NOMO-1 (cell line): ENCODE results near the gene SDHB.

Source experiments
- DNase-seq, 2 experiments: peaks; one replicate each; lab custom pipeline; 2025; ENCODE audit not compliant: unreplicated experiment in 2 of 2; lab: John Stamatoyannopoulos, UW

Gene SDHB

DNA sequence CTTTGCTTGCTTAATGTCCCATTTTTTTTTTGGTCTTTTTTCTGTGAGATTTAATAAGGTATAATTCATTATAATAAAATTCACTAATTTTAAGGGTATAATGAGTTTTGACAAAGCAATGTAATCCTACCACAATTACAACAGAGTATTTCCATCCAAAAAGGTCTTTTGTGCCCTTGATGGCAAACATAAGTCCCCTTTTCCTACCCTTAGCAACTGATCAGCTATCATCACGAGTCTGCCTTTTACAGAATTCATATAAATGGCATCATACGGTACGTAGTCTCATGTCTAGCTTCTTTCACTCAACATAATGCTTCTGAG, 7.5 kb downstream of the SDHB start:
- no peak for DNase-seq

DNA sequence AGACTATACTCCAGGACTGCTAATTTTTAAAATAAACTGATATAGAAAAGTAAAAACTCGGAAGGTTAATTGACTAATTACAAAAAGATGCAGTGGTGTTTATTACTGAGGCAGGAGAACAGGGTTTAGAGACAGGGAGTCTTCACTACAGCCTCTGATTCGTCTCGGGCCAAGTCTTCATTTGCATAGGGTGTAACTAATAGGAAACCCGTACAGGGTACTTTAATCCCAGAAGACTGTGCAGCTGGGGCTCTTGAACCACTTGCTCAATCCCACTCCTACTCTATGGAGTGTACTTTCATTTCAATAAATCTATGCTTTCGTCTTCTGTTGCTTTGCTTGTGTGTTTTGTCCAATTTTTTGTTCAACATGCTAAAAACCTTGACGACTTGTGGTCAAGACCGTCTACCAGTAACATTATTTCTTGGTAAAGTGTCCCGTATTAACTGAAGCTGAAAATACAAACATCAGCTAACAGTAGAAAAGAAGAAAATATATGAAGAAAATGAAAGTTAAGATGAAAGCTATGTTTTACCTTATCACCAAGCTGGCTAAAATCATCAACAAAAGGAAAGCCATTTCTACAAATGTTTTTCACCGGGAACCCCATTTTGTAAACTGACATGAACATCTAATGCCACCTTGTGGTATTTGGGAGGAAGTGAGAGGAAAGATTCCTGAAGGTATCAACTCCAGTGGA, 8.0 kb downstream of the SDHB start:
- DNase-seq, result peak in 1 of 2 experiments; percentile 48

DNA sequence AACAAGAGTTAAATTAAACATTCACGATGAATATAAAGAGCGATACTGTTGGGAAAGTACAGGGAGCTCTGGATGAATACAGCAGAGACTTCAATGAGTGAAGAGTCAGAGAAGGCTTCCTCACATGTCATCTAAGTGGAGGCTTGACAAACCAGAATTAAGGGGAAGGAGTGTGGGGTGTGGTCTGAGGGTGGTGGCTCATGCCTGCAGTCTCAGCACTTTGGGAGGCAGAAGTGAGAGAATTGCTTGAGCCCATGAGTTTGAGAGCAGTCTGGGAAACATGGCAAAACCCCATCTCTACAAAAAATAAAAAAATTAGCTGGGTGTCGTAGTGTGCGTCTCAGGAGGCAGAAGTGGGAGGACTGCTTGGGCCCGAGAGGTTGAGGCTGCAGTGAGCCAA, 8.7 kb downstream of the SDHB start:
- DNase-seq, result no peak

GRCh38 chr1:17043676-17044075, 10.2 kb downstream of the SDHB start:
- no peak for DNase-seq

DNA sequence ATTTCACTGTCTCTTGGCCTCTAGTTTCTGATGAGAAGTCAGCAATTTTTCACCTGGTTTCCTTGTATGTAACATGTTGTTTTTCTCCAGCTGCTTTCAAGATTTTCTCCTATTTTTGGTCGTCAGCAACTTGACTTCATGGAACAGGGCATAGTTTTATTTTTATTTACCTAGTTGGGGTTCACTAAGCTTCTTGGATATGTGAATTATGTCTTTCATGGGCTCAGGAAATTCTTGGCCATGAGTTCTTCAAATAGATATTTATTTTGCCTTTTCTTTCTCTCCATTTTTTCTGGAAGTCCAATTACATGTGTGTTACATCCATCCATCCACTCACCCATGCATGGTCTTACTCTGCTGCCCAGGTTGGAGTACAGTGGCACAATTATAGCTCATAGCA, 13.7 kb downstream of the SDHB start:
- no peak for DNase-seq

DNA sequence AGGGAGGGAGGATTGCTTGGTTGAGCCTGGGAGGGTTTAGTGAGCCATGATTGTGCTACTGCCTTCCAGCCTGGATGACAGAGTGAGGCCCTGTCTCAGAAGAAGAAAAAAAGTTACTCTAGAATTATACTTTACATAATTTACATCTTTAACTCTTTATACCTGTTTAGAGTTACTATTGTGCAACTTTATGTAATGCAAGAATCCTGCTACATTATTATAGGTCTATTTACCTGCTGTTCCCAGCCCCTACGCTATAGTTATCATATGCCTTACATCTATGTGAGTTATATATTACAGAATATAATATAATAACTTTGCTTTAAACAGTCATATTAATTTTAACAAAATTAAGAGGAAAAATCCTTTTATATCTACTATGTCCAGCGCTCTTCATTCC, 14.3 kb downstream of the SDHB start:
- DNase-seq, result no peak

- no peak for DNase-seq
Observed at GRCh38 chr1:17033481-17033880, 20.4 kb downstream of the SDHB start.

- no peak for DNase-seq
Observed at GRCh38 chr1:17032741-17033140, 21.1 kb downstream of the SDHB start.

DNA sequence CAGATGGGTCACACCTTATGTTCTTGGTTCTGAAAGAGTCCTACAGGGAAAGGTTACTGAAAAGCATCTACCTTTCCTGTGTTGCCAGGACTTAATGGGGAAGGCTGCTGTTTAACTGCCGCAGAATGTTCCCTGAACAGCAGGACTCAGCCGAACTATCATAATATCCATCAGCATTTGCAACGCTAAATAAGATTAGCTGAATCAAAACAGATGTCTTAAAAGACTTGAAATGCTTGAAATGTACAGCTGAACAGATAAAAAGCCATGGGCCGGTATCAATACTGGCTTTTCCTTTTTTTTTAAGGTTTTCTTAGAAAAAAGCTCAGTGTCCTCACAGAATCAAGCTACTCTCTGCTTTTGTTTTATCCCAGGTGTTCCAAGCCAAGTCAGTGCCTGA, 22.4 kb downstream of the SDHB start:
- DNase-seq, result no peak

- no peak for DNase-seq
Observed at GRCh38 chr1:17030206-17030605, 23.6 kb downstream of the SDHB start.

- no peak for DNase-seq
Observed at GRCh38 chr1:17028662-17029188, 25.1 kb downstream of the SDHB start.

DNA sequence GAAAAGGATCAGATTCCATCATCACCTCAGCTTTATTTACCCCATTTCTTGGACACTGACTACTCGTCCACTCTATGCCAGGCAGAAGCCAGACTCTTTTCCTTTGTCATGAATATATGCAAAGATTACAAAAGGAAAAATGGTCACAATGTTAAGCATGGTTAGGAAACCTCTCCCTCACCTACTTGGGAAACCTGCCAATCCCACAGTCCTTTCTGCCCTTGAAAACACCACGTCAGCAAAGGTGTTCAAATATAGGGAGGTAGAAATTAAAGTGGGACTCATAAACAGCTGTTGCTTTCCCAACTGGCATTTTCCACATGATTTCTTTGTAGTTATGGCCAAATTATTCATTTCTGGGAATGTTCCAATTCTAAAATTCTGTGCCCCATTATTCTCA, 25.9 kb downstream of the SDHB start:
- no peak for DNase-seq

DNA sequence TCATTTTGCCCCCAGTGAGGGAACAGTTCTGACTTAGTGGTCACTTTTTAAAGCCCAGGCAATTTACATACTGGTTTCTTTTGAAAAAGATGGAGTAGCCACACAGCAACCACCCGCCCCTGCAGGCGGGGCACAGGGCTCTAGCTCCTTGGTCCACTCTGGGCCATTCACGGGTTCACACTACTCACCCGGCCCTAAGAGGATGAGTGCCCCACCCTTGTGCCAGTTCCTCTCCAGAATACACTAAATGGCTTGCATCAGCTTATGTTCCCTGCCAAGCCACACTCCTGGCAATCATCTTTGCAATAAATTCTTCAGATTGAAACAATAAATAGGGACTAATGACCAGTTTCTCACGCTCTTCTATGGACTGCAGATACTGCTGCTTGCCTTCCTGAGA, 26.4 kb downstream of the SDHB start:
- DNase-seq, result no peak

DNA sequence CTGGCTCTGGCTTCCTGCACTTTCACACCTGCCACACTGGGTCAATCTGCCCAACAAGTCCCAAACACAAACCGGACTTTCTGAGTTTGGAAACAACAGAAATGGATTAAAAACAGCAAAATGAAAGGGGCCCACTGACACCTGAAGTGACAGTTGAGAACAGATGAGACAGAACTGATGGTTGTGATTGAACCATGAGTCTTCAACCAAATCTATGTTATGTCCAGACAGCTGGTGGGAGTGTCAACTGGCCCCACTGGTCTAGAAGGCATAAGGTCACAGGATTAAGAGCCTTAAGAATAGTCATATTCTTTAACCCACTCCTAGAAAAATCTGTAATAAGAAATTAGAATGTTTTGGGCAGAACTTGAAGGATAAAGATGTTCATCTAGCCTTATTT, 29.1 kb downstream of the SDHB start:
- no peak for DNase-seq

DNA sequence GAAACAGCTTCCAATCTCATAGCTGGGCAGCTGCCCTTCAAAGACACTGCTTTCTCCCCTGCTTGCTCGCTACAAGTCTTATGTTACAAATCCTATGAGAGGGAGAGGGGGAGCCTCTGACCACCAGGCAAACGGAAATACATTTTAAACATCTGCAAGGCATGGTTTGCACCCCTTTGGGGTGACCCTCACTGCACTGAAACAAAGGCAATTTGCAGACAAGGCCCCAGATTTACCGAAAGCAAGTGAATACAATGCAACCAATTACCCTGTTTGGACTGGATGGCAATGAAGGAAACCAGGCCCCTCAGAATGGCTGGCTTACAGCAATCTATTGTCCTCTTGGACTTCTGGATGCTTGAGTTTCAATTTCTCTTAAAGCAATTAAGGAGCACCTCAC, 30.3 kb downstream of the SDHB start:
- no peak for DNase-seq

GRCh38 chr1:17023102-17023501, 30.7 kb downstream of the SDHB start:
- peak; percentile 25 to 84 for DNase-seq

DNA sequence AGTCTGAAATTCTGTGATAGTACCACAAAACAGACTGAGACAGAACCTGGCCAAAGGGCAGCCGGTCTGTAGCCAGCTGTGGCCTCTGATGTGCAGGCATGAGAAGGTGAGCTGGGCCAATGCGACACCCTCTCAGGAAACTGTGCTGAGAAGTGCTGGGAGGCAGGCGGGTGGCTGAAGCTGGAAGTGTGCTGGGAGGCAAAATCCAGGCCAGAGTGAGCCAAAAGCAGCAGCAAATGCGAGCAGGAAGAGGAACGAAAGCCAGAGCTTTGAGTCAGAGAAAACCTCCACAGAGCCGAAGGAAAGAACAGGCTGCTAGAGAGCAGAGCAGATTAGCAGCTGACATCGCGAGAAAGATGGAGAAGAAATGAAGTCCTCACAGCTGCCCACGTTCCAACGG, 31.9 kb downstream of the SDHB start:
- DNase-seq, result no peak

GRCh38 chr1:17020502-17020901, 33.3 kb downstream of the SDHB start:
- DNase-seq, result no peak

DNA sequence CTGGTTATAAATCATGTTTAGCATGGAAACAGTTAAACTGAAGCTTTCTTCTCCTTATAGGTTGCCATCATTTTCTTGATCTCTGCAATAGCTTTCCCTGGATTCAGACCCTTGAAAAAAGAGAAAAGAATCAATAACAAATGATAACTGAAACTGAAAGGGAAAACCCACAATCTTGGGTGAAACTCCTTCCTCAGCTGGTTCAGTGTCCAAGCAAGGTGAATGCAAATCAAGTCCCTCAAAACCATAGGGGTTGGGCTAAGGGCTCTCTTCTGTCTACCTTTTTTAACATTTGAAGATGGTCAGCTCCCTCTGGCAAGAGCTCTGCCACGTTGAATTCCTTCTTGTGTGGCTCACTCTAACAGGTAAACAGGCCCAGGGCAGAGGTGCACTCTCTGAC, 35.0 kb downstream of the SDHB start:
- no peak for DNase-seq

DNA sequence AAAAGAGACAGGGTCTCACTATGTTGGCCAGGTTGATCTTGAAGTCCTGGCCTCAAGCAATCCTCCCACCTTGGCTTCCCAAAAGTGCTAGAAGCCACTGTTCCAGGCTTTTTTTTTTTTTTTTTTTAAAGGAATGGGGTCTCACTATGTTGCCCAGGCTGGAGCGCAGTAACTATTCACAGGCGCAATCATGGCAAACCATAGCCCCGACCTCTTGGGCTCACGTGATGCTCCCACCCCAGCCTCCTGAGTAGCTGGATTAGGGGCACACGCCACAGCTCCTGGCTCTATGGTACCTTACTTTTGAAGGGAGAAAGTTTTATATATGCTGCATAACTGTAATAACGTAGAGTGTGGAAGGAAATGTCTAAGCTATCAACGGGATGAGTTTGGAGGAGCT, 36.4 kb downstream of the SDHB start:
- no peak for DNase-seq

GRCh38 chr1:17016317-17016661, 37.5 kb downstream of the SDHB start:
- no peak for DNase-seq

DNA sequence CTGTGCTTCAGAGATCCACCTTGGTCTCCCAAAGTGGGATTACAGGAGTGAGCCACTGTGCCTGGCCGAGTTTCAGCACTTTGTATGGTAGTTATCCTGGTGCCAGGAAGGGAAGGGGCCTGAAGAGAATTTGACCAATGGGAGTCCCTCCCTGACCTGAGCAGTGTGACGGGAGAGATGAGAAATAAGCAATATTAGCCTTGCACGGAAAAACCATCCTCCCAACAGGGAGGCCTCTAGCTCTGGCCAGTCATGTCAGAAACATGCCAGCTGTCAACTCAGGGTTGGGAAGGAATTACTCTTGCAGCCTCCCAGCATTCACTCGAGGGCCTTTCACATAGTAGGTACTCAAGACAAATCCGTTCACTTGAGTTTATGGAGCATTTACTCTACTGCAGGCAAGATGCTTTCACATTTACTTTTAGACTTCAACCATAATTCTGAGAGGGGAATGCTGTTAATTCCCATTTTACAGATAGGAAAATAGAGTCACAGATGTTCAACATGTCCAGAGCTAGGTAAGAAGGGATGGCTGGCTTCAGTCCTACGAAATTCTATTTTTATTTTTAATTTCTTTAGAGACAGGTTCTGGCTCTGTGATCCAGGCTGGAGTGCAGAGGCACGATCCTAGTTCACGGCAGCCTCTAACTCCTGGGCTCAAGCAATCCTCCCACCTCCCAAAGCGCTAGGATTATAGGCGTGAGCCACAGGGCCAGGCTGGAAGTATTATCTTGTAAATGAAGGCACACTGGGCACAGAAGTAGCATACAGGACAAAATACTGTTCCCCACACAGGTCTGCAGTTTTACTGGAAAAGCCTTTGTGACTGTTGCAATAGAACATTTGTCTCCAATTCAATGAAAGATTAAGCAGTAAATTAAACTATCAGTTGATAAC, 38.9 kb downstream of the SDHB start:
- no peak for DNase-seq
